Measurements from ENCODE around the gene TFF2.

The TFF2 gene

GRCh38 chr21:42302794-42303193 is 48.0 kb downstream of the TFF2 start:
- DNase-seq, result no peak

DNA sequence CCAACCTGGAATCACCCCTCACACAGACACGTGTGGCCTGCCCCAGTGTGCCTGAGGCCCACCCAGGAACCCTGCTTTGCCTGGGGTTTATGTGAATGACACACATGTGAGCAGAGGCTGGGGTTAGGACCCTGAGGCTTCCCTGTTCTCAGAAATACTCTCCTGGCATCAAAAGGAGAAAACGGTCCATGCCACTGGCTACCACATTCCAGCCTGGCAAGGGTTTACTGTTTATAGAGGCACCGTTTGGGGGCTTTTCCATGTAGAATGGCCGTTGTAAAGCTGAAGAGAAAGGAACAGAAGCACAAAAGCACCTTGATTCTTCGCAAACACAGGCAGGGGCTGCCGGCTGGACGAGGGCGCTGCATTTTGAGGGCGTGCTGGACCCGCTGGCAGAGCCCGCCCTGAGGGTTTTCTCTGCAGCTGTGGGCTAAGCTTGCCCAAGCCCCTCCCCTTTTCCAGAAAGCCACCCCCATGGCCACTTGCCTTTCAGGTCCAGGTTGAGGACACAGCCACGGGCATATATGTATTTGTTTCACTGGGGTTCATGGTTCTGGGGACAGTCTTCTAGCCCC is 48.6 kb downstream of the TFF2 start:
- DNase-seq, result no peak

DNA sequence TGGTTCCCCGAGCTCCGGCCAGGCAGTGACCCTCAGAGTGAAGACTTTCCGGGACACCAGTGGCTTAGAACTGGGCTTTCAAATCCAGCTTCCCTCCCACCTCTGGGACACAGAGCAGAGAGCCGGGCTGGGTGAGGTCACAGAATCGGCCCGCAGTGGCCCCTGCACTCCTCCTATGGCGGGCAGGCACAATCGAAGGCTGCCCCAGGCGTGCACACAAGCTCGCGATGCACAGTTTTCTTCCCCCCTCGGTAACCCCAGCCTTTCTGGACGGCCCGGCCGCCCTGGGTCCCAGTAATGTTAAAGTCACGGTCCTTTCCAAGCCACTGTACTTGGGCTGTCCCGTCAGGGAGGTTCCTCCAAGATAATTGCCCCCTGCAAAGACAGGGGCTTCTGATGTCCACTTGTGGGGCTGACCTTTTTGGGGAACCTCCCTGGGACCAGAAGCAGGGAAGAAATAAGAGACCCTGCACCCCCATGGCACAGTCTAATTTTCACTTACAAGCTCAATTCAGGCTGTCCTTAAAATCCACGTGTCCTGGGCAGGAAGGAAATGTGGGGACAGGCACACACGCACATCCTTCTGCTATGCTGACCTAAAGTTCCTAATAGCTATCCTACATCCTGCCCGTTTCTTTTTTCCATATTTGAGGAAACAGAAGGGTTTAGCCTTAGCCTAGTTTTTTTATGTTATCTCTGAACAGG is 49.3 kb downstream of the TFF2 start:
- DNase-seq, result no peak

DNA sequence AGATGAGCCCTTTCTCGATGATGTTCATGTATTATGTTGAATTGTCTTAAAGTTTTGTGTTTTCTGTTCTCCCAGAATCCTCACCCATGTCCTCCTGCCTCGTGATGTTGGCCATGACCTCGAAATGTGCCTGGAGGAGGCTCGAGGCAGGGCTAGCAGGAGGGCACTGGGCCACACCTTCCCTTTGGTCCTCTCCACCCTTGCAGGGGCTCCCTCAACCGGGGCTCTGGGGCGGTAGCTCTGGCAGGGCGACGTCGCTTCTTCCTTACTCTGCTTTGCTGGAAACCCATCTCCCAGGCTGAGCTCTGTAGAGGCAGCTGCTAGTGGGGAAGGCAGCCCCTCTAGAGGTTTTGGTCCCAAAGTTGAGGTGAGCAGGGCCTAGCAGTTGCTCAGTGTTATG is 49.8 kb downstream of the TFF2 start:
- no peak for DNase-seq

- no peak for DNase-seq
Measured at GRCh38 chr21:42300045-42300583, 50.7 kb downstream of the TFF2 start.

DNA sequence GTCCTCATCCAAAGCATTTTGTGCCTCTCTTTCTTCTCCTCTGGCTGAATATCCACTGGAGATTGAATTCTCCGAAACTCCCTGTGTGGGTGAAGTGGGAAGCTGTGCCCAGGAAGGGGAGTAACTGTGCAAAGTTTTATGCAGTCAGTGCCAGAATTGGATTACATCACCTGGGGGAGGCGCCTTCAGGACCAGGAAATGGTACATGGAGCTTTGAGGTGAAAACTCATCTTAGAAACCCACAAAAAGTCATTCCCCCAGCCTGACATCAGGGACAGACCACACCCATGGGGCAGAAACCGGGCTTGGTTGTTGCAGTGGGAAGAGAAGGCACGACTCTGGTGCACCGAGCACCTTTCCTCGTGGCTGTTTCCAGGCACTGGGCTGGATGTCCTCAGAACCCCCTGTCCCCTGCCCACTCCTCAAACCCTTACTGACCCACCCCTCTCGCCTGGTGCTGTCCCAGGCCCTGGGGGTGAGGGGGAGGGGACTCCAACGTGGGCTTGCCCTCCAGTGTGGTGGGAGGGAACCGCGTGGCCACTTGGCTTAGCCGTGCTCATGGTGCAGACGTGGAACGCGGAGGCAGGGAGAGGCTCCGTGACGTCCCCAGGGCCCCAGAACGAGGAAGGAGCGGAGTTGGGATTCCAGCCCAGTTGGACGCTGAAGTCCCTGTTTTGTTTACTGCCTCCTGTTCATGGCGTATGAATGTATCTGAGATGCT is 51.3 kb downstream of the TFF2 start:
- DNase-seq, result no peak

DNA sequence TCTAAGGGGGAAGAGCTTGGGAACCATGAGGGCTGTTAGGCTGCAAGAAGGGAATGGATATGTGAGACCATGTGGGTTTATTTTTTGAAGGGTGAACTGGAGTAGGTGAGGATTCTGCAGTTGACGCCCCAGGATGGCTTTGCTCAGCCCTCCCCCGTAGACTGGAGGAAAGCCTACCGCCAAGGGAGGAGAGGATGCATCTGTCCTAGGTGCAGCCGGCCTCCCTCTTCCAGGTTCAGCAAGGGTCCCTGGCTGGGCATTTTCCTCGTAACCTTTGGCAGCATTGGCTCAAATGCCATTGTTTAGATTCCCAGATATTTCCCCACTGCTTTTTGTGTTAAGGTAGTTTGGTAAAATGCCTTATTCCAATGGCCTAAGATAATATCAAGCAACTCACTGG is 52.1 kb downstream of the TFF2 start:
- DNase-seq, result no peak

DNA sequence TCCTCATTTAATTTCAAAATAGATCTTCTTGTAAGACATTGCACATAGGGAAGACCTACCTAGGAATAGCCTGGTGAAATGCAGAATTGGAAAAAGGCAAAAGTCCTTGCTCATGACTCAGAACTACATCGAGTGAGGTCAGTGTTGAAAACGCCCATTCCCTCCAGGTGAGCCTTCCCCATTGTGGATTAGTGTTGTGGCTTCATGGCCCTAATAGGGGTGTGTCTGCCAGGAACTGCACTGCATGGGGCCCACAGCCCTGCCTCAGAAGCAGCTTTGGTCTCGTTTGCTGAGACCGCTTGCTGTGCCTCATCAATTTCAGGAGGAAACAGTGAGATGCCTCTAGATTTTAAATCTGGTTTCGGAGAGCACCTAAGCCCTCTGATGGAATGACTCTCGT is 52.6 kb downstream of the TFF2 start:
- no peak for DNase-seq

- no peak for DNase-seq
Measured at GRCh38 chr21:42297377-42297776, 53.4 kb downstream of the TFF2 start.

- DNase-seq, result no peak
Measured at GRCh38 chr21:42296501-42296900, 54.3 kb downstream of the TFF2 start.

All from CD4-positive, alpha-beta T cell treated with Interleukin-17A for 1 hour (primary cell).